CD14-positive monocyte (primary cell): ENCODE measurements around the gene BMP15. TPM values are rescaled to one million over a fixed set of nuclear protein-coding genes. Genes with fewer than 3 reads are reported as not detected.

Experiments
- DNase-seq, 3 donors: peaks; one replicate each; pipeline ENCODE4 v3.0.0-alpha.2; 2011 to 2022
- H2AFZ ChIP-seq: 2 replicates; pipeline ENCODE4 v1.6.0; 2012; ENCODE audit warnings: mild to moderate bottlenecking, low read depth, low read length, inconsistent platforms; ENCODE audit not compliant: insufficient read depth, poor library complexity, severe bottlenecking
- H3K27ac ChIP-seq, 2 donors: 1 replicate in 1 of 2; 2 replicates in 1 of 2; pipeline ENCODE4 v1.5.1; 2012 to 2013; ENCODE audit warnings: low read length in 2 of 2, control low read depth in 1 of 2, inconsistent platforms in 1 of 2, low read depth in 1 of 2, mild to moderate bottlenecking in 1 of 2
- H3K27me3 ChIP-seq, 2 donors: one replicate each; pipeline versions ENCODE4 v1.6.0 to v1.6.1; 2011 to 2013; ENCODE audit warnings: low read length in 2 of 2; ENCODE audit not compliant: control insufficient read depth in 2 of 2, insufficient read depth in 2 of 2
- H3K36me3 ChIP-seq, 2 donors: replicated peaks in 1 of 2; 1 replicate in 1 of 2; 2 replicates in 1 of 2; pipeline versions ENCODE4 v1.5.1 to v1.6.1; 2012 to 2013; ENCODE audit warnings: low read length in 2 of 2, control low read depth in 1 of 2, inconsistent platforms in 1 of 2, mild to moderate bottlenecking in 1 of 2; ENCODE audit not compliant: insufficient read depth in 2 of 2, control insufficient read depth in 1 of 2
- H3K4me1 ChIP-seq, 2 donors: 1 replicate in 1 of 2; 2 replicates in 1 of 2; pipeline versions ENCODE4 v1.5.1 to v1.6.1; 2012 to 2013; ENCODE audit warnings: low read length in 2 of 2, control low read depth in 1 of 2, inconsistent platforms in 1 of 2, mild to moderate bottlenecking in 1 of 2, moderate library complexity in 1 of 2; ENCODE audit not compliant: insufficient read depth in 2 of 2, control insufficient read depth in 1 of 2
- H3K4me2 ChIP-seq: replicated peaks from 2 replicates; pipeline ENCODE3; 2012; ENCODE audit warnings: low read length, moderate library complexity, mild to moderate bottlenecking; ENCODE audit not compliant: poor library complexity, severe bottlenecking; ENCODE audit errors: extremely low read depth
- H3K4me3 ChIP-seq, 3 experiments: fragments of 200-600 bp in 1 of 3; sonication (generic) in 1 of 3; replicated peaks in 1 of 3; 1 replicate in 2 of 3; 2 replicates in 1 of 3; pipeline ENCODE4 v1.5.1; 2011 to 2013; ENCODE audit warnings: low read length in 3 of 3, mild to moderate bottlenecking in 3 of 3, control low read depth in 2 of 3, low read depth in 2 of 3, inconsistent platforms in 1 of 3, moderate library complexity in 1 of 3
- H3K79me2 ChIP-seq: 2 replicates; pipeline ENCODE4 v1.6.0; 2012; ENCODE audit warnings: mild to moderate bottlenecking, control low read depth, inconsistent platforms, low read length, moderate library complexity; ENCODE audit not compliant: insufficient read depth
- H3K9ac ChIP-seq: 2 replicates; pipeline ENCODE4 v1.6.0; 2017; ENCODE audit warnings: low read length, mild to moderate bottlenecking; ENCODE audit not compliant: insufficient read depth, poor library complexity, severe bottlenecking
- H3K9me3 ChIP-seq, 2 donors: replicated peaks in 1 of 2; 1 replicate in 1 of 2; 2 replicates in 1 of 2; pipeline versions ENCODE4 v1.5.1 to v1.6.1; 2012 to 2013; ENCODE audit warnings: low read length in 2 of 2, control low read depth in 1 of 2; ENCODE audit not compliant: control insufficient read depth in 1 of 2, insufficient read depth in 1 of 2
- H4K20me1 ChIP-seq: 2 replicates; pipeline ENCODE4 v1.6.0; 2012; ENCODE audit warnings: mild to moderate bottlenecking, low read length, control low read depth, moderate library complexity; ENCODE audit not compliant: insufficient read depth
- H3K27ac Mint-ChIP-seq, 7 donors: one replicate each; pipeline ENCODE4 v1.8.0; 2020; ENCODE audit warnings: mild to moderate bottlenecking in 7 of 7, mixed read lengths in 7 of 7, moderate library complexity in 6 of 7, inconsistent platforms in 2 of 7
- H3K27me3 Mint-ChIP-seq, 3 donors: one replicate each; pipeline ENCODE4 v1.8.0; 2021 to 2022; ENCODE audit warnings: low read depth in 3 of 3, mild to moderate bottlenecking in 3 of 3, mixed read lengths in 3 of 3, moderate library complexity in 3 of 3, inconsistent platforms in 1 of 3
- H3K36me3 Mint-ChIP-seq, 2 donors: one replicate each; pipeline ENCODE4 v1.8.0; 2020; ENCODE audit warnings: mixed read lengths in 2 of 2, inconsistent platforms in 1 of 2, mild to moderate bottlenecking in 1 of 2
- H3K4me1 Mint-ChIP-seq: one replicate; pipeline ENCODE4 v1.8.0; 2020; ENCODE audit warnings: mild to moderate bottlenecking, mixed read lengths
- H3K4me3 Mint-ChIP-seq, 2 donors: one replicate each; pipeline ENCODE4 v1.8.0; 2020; ENCODE audit warnings: mild to moderate bottlenecking in 2 of 2, mixed read lengths in 2 of 2, moderate library complexity in 1 of 2
- H3K9me3 Mint-ChIP-seq, 7 donors: one replicate each; pipeline ENCODE4 v1.8.0; 2020 to 2022; ENCODE audit warnings: mixed read lengths in 7 of 7, mild to moderate bottlenecking in 6 of 7, moderate library complexity in 6 of 7, inconsistent platforms in 2 of 7
- WGBS: methylation state at CpG from one replicate; pipeline ENCODE4 v1.1.5; 2013; ENCODE audit warnings: missing lambda C conversion rate; ENCODE audit not compliant: insufficient coverage; 5-methylcytosine and 5-hydroxymethylcytosine counted together
- intact Hi-C, 2 donors: fragments of 100-400 bp; cut with micrococcal nuclease; formaldehyde crosslinking; loops; one replicate each; pipeline versions ENCODE4 v1.15.0 to v1.15.1; 2023
- polyA plus RNA-seq, 3 donors: library from polyadenylated mRNA; depleted of rRNA in 1 of 3; unstranded in 2 of 3; stranded (reverse) in 1 of 3; fragments of 300-500 nt in 2 of 3; fragments of >200 nt in 1 of 3; fragmentation: Illumina TruSeq in 2 of 3; gene quantifications; 1 replicate in 2 of 3; 2 replicates in 1 of 3; pipeline ENCODE4 v1.2.3, GENCODE V29; 2012 to 2021
- TF ChIP-seq, protein P1 (sequence below): fragments of 200-600 bp; IDR thresholded peaks from one replicate; pipeline ENCODE4 v1.8.0; 2022; ENCODE audit warnings: antibody characterized with exemption, mild to moderate bottlenecking

BMP15 gene
- polyA plus RNA-seq, 3 donors, result not detected

DNA sequence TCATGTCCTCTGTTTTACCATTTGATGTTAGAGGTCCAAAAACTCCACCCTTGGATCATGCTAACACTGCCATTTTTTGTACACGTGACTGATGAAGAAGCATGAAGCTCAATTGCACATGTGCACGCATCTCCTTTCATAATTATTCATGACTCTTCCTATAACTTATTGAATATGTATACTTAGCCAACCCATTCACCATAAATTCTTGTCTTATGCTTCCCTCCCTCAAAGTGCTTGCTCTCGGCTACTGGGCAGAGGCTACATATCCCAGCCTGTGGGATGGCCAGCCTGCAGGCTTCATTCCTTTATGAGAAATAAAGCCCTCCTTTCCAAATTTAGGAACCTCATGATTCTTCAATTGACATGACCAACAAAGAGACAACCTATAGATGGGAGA is 17.5 kb upstream of the BMP15 start:
- Mint-ChIP-seq H3K27me3 (peaks cover 0 to 6% (median 1%) of the 10 kb centered on the region in 3 donors), H3K9me3 (peaks cover 0 to 6% (median 2%) of the 10 kb centered on the region in 7 donors), H3K4me3 (no peak overlapping the region), H3K36me3 (no peaks in the 10 kb centered on the region), H3K27ac (no peak overlapping the region), H3K4me1 (peaks cover 5% of the 10 kb centered on the region)
- Histone ChIP-seq H4K20me1 (no peaks in the 10 kb centered on the region), H3K27me3 (no peaks in the 10 kb centered on the region), H3K9me3 (peaks cover 0 to 5% of the 10 kb centered on the region in 2 donors), H3K9ac (no peak overlapping the region), H2AFZ (no peak overlapping the region), H3K4me3 (no peak overlapping the region), H3K79me2 (no peaks in the 10 kb centered on the region), H3K4me2 (no peak overlapping the region), H3K4me1 (no peaks in the 10 kb centered on the region), H3K36me3 (no peaks in the 10 kb centered on the region), H3K27ac (no peak overlapping the region)
- intact Hi-C loops, result no loop called here
- DNase-seq, result no peak
- WGBS, result no CpG with 5 or more reads among the region's 3 CpGs
- TF ChIP-seq, protein P1, sequence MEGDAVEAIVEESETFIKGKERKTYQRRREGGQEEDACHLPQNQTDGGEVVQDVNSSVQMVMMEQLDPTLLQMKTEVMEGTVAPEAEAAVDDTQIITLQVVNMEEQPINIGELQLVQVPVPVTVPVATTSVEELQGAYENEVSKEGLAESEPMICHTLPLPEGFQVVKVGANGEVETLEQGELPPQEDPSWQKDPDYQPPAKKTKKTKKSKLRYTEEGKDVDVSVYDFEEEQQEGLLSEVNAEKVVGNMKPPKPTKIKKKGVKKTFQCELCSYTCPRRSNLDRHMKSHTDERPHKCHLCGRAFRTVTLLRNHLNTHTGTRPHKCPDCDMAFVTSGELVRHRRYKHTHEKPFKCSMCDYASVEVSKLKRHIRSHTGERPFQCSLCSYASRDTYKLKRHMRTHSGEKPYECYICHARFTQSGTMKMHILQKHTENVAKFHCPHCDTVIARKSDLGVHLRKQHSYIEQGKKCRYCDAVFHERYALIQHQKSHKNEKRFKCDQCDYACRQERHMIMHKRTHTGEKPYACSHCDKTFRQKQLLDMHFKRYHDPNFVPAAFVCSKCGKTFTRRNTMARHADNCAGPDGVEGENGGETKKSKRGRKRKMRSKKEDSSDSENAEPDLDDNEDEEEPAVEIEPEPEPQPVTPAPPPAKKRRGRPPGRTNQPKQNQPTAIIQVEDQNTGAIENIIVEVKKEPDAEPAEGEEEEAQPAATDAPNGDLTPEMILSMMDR, result no peak

DNA sequence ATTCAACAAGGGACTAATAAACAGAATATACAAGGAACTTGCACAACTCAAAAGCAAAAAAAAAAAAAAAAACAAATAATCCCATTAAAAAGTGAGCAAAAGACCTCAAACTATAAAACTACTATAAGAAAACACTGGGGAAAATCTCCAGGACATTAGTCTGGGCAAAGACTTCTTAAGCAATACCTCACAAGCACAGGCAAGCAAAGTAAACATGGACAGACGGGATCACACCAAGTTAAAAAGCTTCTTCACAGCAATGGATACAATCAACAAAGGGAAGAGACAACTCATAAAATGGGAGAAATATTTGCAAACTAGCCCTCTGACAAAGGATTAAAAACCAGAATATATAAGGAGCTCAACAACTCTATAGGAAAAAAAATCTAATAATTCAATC is 17.1 kb upstream of the BMP15 start:
- H3K9ac ChIP-seq, result no peak overlapping the region

More for the DNA sequence above, 17.1 kb upstream of the BMP15 start:
- Mint-ChIP-seq H3K36me3 (no peaks in the 10 kb centered on the region), H3K27me3 (peaks cover 0 to 6% (median 1%) of the 10 kb centered on the region in 3 donors), H3K9me3 (peaks cover 0 to 6% (median 2%) of the 10 kb centered on the region in 7 donors), H3K27ac (no peak overlapping the region), H3K4me3 (no peak overlapping the region), H3K4me1 (peaks cover 5% of the 10 kb centered on the region)
- Histone ChIP-seq H4K20me1 (no peaks in the 10 kb centered on the region), H3K4me2 (no peak overlapping the region), H3K4me1 (no peaks in the 10 kb centered on the region), H3K27me3 (no peaks in the 10 kb centered on the region), H3K9me3 (peaks cover 0 to 5% of the 10 kb centered on the region in 2 donors), H3K36me3 (no peaks in the 10 kb centered on the region), H2AFZ (no peak overlapping the region), H3K4me3 (no peak overlapping the region), H3K79me2 (no peaks in the 10 kb centered on the region), H3K27ac (no peak overlapping the region)
- TF ChIP-seq, protein P1, result no peak
- no CpG with 5 or more reads among the region's 1 CpG for WGBS
- intact Hi-C loops, result no loop called here
- no peak for DNase-seq
